Testis (tissue), 2 donors: ENCODE measurements around the gene ANO8.

ENCODE experiments used
- CTCF ChIP-seq, 3 experiments: fragments of 450-650 bp in 2 of 3; fragments of 200-600 bp in 1 of 3; sonication (generic) in 1 of 3; IDR thresholded peaks; one replicate each; pipeline ENCODE4 v1.5.1; 2016 to 2019; ENCODE audit warnings: antibody characterized with exemption in 3 of 3, mild to moderate bottlenecking in 2 of 3, moderate library complexity in 1 of 3
- POLR2A ChIP-seq: fragments of 450-650 bp; IDR thresholded peaks from one replicate; pipeline ENCODE4 v1.6.1; 2017; ENCODE audit warnings: antibody characterized with exemption, mild to moderate bottlenecking, moderate library complexity

- no peak for TF ChIP-seq CTCF (IDR thresholded peaks at IDR 0.05)
- no peak for TF ChIP-seq POLR2A
Observed at GRCh38 chr19:17351815-17352435, 17.3 kb upstream of the ANO8 start.
